Transverse colon (tissue), 4 donors: ENCODE measurements around the gene MLANA. TPM values are rescaled to one million over a fixed set of nuclear protein-coding genes. Genes with fewer than 3 reads are reported as not detected.

Source experiments
- DNase-seq: peaks from one replicate; pipeline ENCODE4 v3.0.0-alpha.2; 2019
- H3K27ac ChIP-seq, 4 donors: fragments of 200-600 bp; sonication (generic); 2 replicates each; pipeline ENCODE4 v1.5.1; 2016 to 2018; ENCODE audit warnings: inconsistent platforms in 4 of 4
- H3K27me3 ChIP-seq: fragments of 200-600 bp; sonication (generic); 2 replicates; pipeline ENCODE4 v1.5.1; 2017; ENCODE audit warnings: inconsistent platforms
- H3K36me3 ChIP-seq, 4 donors: fragments of 200-600 bp; sonication (generic); 2 replicates each; pipeline ENCODE4 v1.5.1; 2017 to 2019; ENCODE audit warnings: inconsistent platforms in 4 of 4
- H3K4me1 ChIP-seq, 4 donors: fragments of 200-600 bp; sonication (generic); 2 replicates each; pipeline ENCODE4 v1.5.1; 2017 to 2020; ENCODE audit warnings: inconsistent platforms in 4 of 4
- H3K4me3 ChIP-seq, 4 donors: fragments of 200-600 bp; sonication (generic); 1 replicate in 1 of 4; 2 replicates in 3 of 4; pipeline versions ENCODE4 v1.5.1 to v1.6.1; 2017 to 2019; ENCODE audit warnings: inconsistent platforms in 4 of 4
- H3K9me3 ChIP-seq, 2 donors: fragments of 200-600 bp; sonication (generic); 2 replicates each; pipeline ENCODE4 v1.5.1; 2017 to 2019; ENCODE audit warnings: inconsistent platforms in 2 of 2
- CTCF ChIP-seq, 5 experiments: fragments of 200-600 bp in 3 of 5; fragments of 450-650 bp in 2 of 5; sonication (generic) in 3 of 5; IDR thresholded peaks; 1 replicate in 2 of 5; 2 replicates in 3 of 5; pipeline ENCODE4 v1.5.1; 2016 to 2017; ENCODE audit warnings: antibody characterized with exemption in 5 of 5, inconsistent platforms in 3 of 5, mild to moderate bottlenecking in 2 of 5, moderate library complexity in 1 of 5
- EP300 ChIP-seq: sonication (generic); formaldehyde crosslinking; IDR thresholded peaks from one replicate; pipeline ENCODE4 v1.6.1; 2017; ENCODE audit warnings: antibody characterized with exemption, low read depth
- POLR2A ChIP-seq: fragments of 450-650 bp; IDR thresholded peaks from one replicate; pipeline ENCODE4 v1.6.1; 2016; ENCODE audit warnings: antibody characterized with exemption, mild to moderate bottlenecking, moderate library complexity
- POLR2AphosphoS5 ChIP-seq, 3 donors: sonication (generic); formaldehyde crosslinking; IDR thresholded peaks; one replicate each; pipeline ENCODE4 v1.6.1; 2016; ENCODE audit warnings: antibody characterized with exemption in 3 of 3
- WGBS, 2 donors: methylation state at CpG; one replicate each; pipeline ENCODE4 v1.1.5; 2018; ENCODE audit warnings: low coverage in 1 of 2; 5-methylcytosine and 5-hydroxymethylcytosine counted together
- in situ Hi-C, 4 donors: fragments of 200-750 bp; cut with MboI; loops; one replicate each; pipeline versions ENCODE4 v1.15.0 to v1.15.1; 2017; ENCODE audit warnings: low sequenced_read_pairs in 3 of 4, low pct_ligation_motif_present in 1 of 4, low pct_unique_long_range_greater_than_20kb in 1 of 4
- intact Hi-C: fragments of 100-400 bp; cut with DNase I; formaldehyde crosslinking; loops from one replicate; pipeline ENCODE4 v1.15.1; 2023; ENCODE audit warnings: low total_unique reads
- total RNA-seq, 4 donors: library from RNA; depleted of rRNA; stranded (reverse); fragments of >200 nt; gene quantifications; one replicate each; pipeline ENCODE4 v1.1.0, GENCODE V29; 2016

MLANA gene
- total RNA-seq, 4 donors from 2014 or later = not detected

- WGBS, 2 donors = 38 to 74% methylated on average over 1 to 2 of the region's 2 CpGs
- in situ Hi-C loops (loop anchor here in 1 of 4 donors (10.0 kb wide), 1 partner anchor 63 kb away; no protein-coding TSS in a partner anchor), intact Hi-C loops (no loop called here)
- Histone ChIP-seq H3K4me1 (no peaks in the 10 kb centered on the region), H3K9me3 (no peaks in the 10 kb centered on the region), H3K27ac (no peak overlapping the region), H3K27me3 (no peaks in the 10 kb centered on the region), H3K4me3 (no peak overlapping the region), H3K36me3 (no peaks in the 10 kb centered on the region)
- no peak for TF ChIP-seq POLR2AphosphoS5 (IDR thresholded peaks at IDR 0.05)
- TF ChIP-seq EP300 = no peak
- no peak for TF ChIP-seq POLR2A
- TF ChIP-seq CTCF (IDR thresholded peaks at IDR 0.05) = no peak
- no peak for DNase-seq
Observed at GRCh38 chr9:5871785-5872184, 18.9 kb upstream of the MLANA start.

- TF ChIP-seq EP300 (no peak), POLR2AphosphoS5 (IDR thresholded peaks at IDR 0.05) (no peak)
- in situ Hi-C loops = loop anchor here in 1 of 4 donors (10.0 kb wide), 1 partner anchor 62 kb away; no protein-coding TSS in a partner anchor
- intact Hi-C loops = no loop called here
- Histone ChIP-seq H3K36me3 (no peaks in the 10 kb centered on the region), H3K9me3 (no peaks in the 10 kb centered on the region), H3K4me1 (no peaks in the 10 kb centered on the region), H3K27ac (no peak overlapping the region), H3K27me3 (no peaks in the 10 kb centered on the region), H3K4me3 (no peak overlapping the region)
- no peak for DNase-seq
- 67 to 70% methylated on average over 4 of the region's 4 CpGs for WGBS, 2 donors
Observed at GRCh38 chr9:5872511-5872910, 18.2 kb upstream of the MLANA start.

GRCh38 chr9:5873439-5873838 is 17.2 kb upstream of the MLANA start:
- H3K27ac ChIP-seq = no peak overlapping the region
- in situ Hi-C loops = loop anchor here in 1 of 4 donors (10.0 kb wide), 1 partner anchor 61 kb away; no protein-coding TSS in a partner anchor
- intact Hi-C loops = no loop called here
- H3K27me3 ChIP-seq = no peaks in the 10 kb centered on the region
- WGBS, 2 donors = 94 to 100% methylated on average over 1 to 5 of the region's 5 CpGs
- no peaks in the 10 kb centered on the region for H3K36me3 ChIP-seq
- H3K4me3 ChIP-seq = no peak overlapping the region
- TF ChIP-seq POLR2AphosphoS5 (IDR thresholded peaks at IDR 0.05) (no peak), CTCF (IDR thresholded peaks at IDR 0.05) (no peak), POLR2A (no peak), EP300 (no peak)
- no peaks in the 10 kb centered on the region for H3K4me1 ChIP-seq
- no peak for DNase-seq
- H3K9me3 ChIP-seq = no peaks in the 10 kb centered on the region

- H3K9me3 ChIP-seq = no peaks in the 10 kb centered on the region
- in situ Hi-C loops = loop anchor here in 1 of 4 donors (10.0 kb wide), 1 partner anchor 61 kb away; no protein-coding TSS in a partner anchor
- no peaks in the 10 kb centered on the region for H3K4me1 ChIP-seq
- H3K27me3 ChIP-seq = no peaks in the 10 kb centered on the region
- no peak for DNase-seq
- no peak overlapping the region for H3K27ac ChIP-seq
- WGBS, 2 donors = 87 to 88% methylated on average over 2 of the region's 2 CpGs
- H3K4me3 ChIP-seq = no peak overlapping the region
- intact Hi-C loops = no loop called here
- TF ChIP-seq EP300 (no peak), CTCF (IDR thresholded peaks at IDR 0.05) (no peak), POLR2AphosphoS5 (IDR thresholded peaks at IDR 0.05) (no peak), POLR2A (no peak)
- H3K36me3 ChIP-seq = no peaks in the 10 kb centered on the region
Observed at GRCh38 chr9:5874048-5874447, 16.6 kb upstream of the MLANA start.

GRCh38 chr9:5876026-5876425 is 14.7 kb upstream of the MLANA start:
- Histone ChIP-seq H3K4me1 (no peaks in the 10 kb centered on the region), H3K36me3 (no peaks in the 10 kb centered on the region), H3K9me3 (no peaks in the 10 kb centered on the region), H3K27me3 (no peaks in the 10 kb centered on the region), H3K4me3 (no peak overlapping the region), H3K27ac (no peak overlapping the region)
- intact Hi-C loops = no loop called here
- 84% methylated on average over 1 of the region's 1 CpG; no CpG with 5 or more reads in 1 of the 2 donors for WGBS, 2 donors
- no peak for DNase-seq
- in situ Hi-C loops = loop anchor here (10.0 to 25.0 kb wide), 3 partner anchors 59 to 436 kb away; no protein-coding TSS in a partner anchor
- no peak for TF ChIP-seq EP300
- no peak for TF ChIP-seq POLR2AphosphoS5 (IDR thresholded peaks at IDR 0.05)
- no peak for TF ChIP-seq CTCF (IDR thresholded peaks at IDR 0.05)
- TF ChIP-seq POLR2A = no peak
